Activated naive CD4-positive, alpha-beta T cell treated with Interleukin-2 at 50 U/mL for 16 hours (primary cell): Measurements from ENCODE around the gene CAMK2B.

ENCODE experiments used
- DNase-seq: peaks from one replicate; pipeline ENCODE4 v3.0.0-alpha.2; 2020

The CAMK2B gene

DNA sequence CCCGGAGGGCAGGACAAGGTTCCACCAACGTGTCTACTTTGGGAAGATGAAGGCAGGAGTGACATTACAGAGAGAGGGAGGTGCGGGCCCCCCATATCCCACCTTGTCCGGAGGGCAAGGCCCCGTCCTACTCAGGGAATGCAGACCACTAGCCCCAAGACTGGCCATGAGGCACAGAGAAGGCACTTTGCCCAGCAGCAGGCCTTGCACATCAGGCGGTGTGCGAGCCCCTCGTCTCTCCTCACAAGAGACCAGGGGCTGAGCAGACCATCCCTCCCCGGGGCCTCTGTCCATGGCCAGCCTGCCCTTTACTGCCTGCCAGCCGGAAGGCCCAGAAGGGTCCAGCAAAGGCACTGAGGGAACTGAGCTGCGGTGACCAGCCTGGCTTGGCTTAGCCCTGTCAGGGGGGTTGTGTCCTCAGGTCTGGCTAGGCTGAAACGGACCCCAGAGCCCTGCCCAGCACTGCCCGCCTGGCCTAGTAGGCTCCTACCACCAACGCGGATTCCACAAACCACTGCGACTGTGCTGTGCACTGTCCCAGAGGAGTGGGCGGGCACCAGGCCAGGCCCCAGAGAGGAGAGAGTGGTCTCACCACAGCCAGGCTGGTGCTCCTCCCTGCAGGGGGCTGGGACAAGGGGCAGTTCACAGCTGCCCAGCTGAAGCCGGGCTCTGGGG, 16.7 kb downstream of the CAMK2B start:
- DNase-seq: no peak

DNA sequence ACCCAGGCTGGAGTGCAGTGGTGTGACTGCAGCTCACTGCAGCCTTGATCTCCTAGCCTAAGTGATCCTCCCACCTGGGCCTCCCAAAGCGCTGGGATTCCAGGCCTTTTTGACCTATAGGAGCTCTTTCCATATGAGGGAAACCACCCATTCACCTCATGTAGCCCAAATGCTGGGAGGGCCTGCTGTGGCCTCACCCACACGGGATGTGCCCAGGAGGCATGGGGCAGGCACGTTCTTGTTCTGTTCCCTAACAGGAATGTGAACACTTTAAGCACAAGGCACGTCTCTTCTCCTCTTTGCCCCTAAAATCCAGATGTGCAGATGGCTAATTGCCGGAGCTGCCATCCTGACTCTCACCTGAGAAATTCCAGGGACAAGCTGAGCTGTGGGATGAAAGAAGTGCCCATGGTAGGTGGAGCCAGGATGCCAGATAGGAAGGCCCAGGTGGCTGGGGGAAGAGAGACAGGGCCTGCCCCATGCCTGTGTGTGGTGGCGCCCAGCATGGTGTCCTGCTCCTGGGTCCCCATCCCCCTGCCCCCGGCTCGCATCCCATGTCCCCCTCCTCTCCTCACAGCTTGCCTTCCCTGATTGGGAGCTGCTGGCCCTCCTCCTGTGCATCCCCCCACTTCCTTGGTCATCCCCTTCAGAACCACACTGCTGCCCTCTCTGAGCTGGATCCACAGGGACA, 17.3 kb downstream of the CAMK2B start:
- DNase-seq: no peak

DNA sequence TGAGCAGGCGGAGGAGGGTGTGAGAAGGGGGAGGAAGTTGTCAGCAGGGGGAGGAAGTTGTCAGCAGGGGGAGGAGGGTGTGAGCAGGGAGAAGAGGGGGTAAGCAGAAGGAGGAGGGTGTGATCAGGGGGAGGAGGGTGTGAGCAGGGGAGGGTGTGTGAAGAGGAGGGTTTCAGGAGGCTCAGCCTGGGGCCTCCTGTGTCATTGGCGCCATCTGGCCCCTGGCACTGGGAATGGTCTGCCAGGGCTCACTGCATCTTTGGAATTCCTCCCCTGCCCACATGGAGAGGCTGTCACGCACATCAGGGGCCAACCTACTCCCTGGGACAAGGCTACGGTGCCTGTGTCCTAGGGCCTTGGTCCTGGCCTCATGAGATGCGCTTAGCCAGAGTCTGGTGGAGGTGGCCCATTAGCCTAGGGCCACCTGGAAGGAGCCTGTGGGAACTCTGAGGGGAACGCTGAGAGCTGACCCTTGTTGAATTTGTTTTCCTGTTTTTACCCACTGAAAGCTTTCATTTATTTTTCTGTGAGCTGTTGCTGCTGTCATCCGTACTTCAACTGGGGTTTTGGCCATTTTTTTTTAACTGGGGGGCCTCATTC, 18.0 kb downstream of the CAMK2B start:
- no peak for DNase-seq

DNA sequence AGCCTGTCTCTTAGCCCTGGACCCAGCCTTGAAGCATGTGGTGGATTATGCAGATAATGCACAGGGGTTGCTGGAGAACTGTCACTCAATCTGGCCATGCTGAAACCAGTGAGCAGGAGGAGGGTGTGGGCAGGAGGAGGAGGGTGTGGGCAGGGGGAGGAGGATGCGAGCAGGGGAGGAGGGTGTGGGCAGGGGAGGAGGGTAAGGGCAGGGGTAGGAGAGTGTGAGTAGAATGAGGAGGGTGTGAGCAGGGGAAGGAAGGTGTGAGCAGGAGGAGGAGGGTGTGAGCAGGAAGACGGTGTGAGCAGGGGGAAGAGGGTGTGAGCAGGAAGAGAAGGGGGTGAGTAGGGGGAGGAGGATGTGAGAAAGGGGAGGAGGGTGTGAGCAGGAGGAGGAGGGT, 18.8 kb downstream of the CAMK2B start:
- DNase-seq: no peak

DNA sequence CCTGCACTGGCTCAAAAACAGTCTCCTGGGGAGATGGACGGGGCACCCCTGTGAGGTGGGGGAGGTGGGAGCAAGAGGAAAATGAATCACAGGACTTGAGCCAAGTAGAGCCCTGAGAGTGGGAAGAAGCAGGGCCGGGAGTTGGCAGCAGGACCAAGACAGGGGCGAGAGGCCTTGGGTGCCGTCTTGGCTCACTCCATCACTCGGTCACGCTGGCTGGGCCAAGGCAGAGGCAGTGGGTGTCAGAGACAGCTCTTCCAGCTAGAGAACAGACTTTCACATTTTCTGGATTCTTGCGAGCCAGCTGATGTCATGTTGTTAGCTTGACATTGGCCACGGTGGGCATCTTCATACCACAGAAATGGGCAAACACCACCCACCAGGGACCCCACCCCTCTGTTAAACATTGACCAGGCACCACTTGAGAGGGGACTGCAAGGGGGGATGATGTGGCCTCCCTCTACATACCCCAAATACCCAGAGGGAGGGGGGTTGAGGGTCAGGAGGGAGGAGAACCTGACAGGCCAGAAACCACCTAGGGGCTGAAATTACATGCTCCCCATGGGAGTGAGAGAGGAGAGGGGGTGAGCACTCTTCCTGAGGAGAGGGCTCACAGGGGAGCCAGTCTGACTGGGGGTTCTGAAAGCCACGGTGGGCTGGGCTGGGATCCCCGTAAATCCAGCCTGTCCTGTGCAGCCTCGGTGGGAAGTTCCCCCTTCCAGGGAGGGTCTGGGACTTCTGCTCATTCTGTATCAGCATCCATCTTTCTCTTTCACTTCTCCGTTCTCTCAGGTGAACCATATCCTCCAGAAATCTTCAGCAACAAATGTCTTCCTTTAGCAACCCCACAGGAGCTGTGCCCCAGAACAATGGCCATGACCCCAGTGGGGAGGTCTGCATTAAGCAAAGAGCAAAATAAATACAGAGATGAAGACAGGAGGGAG, 19.6 kb downstream of the CAMK2B start:
- DNase-seq: no peak

DNA sequence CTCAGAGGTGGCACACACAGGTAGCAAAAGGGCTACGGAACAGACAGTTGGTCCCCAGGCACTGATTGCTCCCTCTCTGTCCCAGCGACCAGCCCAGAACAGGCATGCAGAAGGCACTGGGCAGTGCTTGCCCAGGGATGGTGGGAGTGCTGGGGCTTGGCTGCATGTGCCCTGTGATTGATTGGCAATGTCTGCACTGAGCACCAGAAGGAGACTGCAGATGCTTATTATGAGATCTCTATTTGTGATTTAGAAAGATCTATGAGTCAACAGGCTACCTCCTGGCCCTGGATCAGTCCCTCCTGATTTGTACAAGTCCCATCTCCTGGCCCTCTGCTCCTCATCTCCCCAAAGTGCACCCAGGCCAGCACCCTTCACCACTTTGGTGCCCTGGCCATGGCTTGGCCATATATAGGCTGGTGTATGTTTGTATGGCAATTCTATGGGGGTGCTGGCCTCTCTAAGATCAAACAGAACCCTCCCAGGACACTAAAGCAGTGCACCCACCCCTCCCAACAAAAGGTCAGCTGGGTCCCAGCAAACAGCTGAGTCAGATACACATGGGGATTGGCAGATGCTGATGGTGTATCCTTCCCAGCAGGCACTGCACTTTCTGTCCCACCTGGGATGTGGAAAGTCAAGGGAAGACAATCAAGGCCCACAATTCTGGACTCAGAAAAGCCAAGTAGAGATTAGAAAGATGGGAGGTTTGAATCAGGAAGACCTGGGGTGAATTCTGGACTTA, 30.9 kb downstream of the CAMK2B start:
- DNase-seq: no peak

DNA sequence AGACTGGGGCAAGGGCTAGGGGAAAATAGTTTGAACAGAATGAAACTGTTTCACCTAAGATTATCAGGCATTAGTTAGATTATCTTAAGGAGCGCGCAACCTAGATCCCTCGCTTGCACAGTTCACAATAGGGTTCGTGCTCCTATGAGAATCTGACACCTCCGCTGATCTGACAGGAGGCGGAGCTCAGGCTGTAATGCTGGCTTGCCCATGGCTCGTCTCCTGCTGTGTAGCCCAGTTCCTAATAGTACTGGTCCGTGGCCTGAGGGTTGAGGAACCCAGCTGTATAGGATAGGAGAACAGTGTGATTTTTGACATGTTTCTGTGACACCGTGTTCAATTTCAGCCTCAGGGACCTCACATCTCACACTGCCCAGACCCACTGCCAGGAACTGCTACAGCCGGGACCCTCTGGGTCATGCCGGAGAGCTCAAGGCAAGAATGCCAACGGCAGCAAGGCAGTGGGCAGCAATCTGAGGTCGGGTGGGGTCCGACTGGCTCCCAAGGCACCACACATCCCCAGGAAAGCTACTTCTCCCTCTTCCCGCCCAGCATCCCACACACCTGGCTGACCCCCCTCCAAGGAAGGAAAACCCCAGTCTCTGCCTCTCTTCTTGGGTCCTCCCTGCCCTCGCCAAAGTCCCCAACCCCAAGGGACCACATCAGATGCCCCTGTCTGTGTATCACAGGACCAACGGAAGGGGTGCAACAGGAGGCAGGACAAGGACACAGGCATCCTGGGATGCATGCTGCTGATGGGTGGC, 31.7 kb downstream of the CAMK2B start:
- no peak for DNase-seq

DNA sequence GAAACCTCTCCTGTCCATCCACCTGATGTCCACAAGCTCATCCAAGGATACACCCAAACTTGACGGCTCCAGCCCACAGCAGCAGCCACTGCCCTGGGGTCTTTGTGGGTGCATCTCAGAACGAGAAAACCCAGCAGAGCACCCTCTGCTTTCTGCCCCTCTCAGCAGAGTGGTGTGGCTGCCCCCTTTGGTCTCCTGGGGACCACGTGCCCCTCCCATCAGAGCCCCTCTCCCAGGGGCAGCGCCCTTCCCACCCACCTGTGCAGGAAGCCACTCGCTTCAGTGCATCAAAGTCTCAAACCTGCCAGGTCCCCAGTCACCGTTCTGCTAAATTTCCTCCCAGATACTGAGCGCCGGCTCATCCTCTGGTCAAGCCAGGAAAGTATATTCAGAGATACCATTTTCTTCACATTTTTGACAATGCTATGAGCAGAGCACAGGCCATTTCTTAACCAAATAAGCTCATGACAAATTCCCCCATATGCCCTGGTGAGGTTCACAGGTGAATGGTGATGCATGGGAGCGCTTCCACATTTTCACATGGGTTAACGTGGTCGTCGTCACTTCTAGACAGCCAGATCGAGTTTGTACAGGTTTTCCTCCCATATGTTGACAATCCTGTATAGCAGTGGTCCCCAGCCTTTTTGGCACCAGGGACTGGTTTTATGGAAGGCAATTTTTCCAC, 32.4 kb downstream of the CAMK2B start:
- no peak for DNase-seq

DNA sequence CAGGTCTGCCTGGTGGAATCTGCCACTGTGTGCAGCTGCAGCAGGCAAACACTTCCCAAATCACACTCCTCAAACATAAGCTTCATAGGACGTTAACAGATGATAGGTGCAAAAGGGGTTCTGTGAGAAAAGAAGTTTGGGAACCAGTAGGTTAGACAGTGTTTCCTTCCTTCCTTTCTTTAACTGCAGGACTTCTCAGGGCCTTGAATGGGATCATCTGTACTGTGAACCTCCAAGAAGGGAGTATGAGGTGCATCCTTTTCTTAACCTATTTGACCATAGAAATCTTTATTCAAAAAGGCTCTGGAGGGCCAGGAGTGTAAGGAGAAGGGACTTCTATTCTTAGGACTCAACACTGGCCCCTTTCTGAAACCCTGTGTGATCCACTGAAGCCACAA, 33.0 kb downstream of the CAMK2B start:
- no peak for DNase-seq

DNA sequence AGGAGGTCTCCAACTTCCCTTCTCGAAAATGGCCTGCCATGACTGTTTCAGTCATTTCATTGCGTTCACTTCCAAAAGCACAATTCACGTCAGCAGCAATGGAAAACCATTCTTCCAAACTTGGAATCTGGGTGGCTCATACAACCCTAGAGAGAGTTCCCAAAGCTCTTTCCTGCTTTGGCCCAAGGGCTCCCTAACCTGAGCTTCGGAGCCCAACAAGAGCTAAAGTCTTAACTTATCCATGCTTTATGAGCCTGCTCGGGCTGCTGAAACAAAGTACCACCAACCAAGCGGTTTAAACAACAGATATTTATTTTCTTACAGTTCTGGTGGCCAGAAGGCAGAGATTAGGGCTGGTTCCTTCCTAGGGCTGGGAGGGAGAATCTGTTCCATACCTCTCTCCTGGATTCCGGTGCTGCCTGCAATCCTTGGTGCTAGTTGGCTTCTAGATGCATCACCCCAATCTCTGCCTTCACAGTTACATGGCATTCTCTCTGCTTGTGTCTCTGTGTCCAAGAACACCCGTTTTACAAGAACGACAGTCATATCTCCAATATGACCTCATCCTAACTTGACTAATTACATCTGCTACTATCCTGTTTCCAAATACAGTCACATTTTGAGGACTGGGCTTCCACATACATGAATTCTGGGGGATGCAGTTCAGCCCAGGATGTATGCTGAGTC, 33.5 kb downstream of the CAMK2B start:
- no peak for DNase-seq

DNA sequence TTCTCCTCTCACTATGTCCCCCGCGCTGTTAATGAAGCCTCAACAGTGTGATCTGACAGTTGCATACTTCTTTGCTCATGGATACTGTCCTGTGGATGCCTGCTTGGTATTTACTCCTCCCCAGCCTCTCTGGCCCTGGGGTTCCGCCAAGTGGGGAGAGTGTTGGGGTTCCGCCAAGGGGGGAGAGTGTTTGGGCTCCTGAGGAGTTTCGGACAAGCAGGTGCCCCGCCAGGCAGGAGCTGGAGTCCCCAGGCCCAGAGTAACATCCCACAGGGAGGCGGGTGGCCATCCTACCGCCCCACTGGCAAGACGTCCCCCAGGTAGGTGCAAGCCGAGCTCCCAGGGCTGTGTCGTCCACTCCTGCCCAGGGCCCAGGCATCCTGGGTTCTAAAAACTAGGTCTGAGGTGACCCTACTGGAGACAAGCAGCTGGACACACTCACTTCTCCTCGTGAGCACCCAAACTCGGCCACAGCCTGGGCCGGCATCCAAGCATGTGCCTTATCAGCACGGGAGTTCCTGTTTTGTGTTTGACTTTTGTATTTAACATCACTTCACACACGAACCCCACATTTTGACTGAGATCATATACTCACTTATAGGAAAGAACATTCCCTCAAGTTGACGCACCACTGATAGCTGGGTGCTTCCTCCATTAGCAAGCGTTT, 34.2 kb downstream of the CAMK2B start:
- no peak for DNase-seq

DNA sequence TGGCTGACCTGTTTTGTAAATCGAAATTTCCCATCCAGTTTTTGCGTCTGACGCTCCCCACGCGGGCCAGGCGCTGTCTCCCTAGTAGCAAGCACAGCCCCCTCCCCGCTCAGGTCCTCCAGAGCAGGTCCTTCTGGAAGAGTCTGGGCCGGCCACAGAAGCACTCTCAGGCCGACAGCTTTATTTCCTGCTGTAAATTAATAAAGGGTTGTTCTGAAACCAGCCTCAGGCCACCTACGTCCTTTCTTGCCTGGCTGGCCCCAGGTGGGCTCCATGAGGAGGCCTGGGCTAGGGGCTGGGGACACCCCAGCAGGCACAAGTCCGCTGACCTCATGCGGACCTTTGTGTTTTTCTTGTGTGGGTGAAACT, 35.2 kb downstream of the CAMK2B start:
- no peak for DNase-seq

DNA sequence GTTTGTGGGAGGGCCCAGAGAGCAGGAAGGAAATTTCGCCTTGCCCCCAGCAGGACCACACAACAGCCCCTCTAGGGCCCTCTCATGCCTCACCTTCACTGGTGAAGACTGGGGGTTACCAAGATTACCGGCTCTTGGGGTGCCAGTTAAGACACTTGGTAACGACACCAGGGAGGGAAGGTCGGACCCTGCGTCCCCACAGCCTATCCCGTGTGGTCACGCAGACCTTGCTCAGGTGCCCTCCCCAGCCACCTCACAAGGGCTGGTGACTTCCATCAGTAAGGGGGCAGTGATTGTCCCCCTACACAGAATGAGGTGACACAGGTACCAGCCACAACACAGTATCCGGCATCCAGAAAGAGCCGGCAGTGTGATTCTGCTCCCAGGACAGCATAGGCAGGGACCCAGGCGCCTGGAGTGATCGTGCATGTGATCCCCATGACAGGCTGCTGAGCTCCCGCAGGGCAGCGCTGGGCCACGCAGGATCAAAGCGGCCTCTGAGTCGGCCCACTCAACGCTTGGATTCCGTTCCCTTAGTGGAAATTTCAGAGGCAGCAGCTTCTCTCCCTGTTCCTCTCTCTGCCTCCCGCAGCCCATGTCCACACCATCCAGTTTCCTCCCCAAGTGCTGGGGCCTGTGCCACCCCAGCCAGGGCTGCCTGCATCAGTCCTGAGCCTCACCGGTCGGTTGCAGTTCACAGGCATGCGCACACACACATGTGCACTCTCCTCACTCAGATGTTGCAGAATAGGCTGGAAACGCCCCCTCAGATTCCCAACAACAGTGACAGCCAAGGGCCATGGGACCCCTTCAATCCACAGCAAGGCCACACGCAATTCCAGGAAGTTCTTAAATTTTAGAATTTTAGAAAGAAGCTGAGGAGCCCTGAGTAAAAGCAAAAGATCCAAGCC, 35.8 kb downstream of the CAMK2B start:
- DNase-seq: no peak

DNA sequence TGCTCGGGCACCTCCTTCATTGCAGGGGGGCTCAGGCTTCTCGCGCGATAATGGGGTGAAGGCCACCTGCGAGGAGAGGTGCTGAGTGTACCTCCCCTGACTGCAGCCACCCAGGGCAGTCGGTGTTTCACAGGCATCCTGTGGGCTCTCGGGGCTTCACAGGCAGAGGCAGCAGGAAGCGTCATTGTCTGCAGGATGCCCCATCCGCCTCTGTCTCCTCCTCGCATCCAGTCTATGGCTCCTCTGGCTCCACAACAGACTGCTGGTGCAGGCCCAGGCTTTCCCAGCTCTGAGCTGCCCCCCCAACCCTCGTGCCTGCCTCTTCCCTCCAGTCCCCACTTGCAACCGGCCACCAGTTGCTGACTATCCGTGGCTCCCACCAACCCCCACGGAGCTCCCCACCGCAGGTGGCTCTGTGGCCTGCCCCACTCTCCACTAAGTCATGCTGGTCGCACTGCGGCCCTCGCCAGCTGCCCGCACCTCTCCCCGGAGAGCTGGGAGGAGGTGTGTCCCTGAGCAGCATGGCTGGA, 36.5 kb downstream of the CAMK2B start:
- DNase-seq: no peak

DNA sequence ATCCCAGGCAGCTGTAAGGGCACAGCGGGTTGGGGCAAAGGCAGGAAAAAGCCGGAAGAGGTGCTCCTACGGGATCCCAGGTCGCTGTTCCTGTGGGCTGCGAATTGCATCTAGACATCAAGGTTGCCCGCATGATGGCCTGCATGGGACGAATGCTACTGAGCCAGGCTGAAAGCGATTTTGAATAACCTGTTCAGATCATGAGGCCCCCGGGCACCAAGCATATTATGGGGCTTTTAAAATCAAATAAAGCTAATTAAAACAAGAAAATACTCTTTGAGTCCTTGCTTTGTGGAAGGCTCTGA, 37.1 kb downstream of the CAMK2B start:
- DNase-seq: no peak

DNA sequence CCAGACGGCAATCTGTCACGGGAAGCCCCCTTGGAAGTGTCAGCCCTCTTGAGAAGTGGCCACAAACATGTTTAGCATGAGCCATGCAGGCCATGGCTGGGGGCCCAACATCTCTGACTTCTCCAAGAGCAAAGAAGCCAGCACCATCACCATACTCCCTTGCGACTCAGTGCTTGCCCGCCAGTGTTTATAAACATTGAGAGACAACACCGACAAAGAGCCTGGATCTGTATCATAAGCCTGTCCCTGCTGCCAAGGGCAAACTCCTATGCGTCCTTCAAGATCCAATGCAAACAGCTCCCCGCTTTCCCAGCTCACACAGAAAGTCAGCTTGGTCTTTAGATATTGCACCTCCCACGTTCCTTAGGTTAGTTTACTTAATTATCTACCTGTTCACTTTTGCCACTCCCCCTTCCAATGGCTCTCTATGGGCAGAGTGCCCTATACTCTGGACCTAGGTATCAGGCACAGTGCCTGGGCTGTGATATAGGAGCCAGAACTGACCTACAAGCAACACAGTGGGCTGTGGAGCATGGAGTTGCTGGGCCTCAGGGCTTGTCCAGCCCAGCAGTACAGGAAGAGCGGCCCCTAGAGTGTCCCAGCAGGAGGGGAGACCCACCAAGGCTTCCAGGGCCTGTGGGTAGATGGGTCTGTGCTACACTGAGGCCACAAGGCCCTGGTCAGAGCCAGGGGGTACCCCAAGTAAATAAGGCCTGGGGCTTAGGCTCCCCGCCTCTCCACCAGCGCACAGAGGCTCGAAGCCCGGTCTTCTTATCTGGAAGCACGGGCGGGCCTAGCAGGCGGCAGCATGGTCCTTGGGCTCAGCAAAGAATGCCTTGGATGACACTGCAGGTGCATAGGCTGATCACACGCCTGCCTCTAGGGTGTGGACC, 37.7 kb downstream of the CAMK2B start:
- no peak for DNase-seq

DNA sequence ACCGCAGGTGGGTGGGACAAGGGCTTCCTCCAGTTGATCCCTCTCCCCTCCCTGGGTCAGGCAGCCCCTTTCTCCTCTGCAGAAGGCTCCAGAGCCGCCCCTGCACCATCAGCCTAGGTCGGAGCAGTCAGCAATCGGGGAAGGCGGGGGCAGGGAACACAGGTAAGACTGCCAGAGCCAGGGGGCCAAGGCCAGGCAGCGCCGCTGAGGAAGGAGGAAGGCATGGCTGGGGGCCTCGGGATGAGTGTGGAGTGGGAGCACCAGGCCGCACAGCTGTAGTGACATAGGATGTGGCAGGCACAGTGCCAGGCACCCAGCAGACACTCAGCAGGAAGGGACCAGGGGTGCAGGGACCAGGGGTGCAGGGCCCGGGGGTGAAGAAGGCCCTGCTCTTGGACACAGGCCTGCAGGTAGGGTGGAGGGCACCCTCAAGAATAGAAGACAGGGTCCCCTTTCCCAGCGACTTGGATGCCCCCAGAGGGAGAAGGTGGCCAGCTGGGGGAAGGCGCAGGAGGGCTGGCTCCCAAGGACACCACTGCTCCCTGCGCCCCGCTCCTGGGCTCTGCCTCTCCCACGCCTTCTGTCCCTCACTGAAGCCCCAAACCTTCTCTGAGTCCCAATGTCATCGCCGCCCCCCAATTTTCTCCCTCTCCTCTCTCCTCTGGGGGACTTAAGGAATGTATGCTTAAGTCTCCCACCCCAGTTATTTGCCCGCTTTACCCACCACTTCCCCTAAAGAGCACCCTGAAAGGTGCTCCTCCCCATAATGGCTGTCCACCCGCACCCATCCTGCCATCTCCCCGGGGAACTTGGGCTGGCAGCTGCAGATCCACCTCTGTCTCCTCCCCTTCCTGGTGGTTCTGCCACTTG, 38.5 kb downstream of the CAMK2B start:
- no peak for DNase-seq
